ENCODE measurements around the gene C2CD3.

- TF ChIP-seq REST (IDR thresholded peaks at IDR 0.05; ENCODE audit: insufficient read depth in 1 of 2, low read depth in 2 of 2, low read length in 2 of 2) (no peak), POLR2AphosphoS5 (IDR thresholded peaks at IDR 0.05; ENCODE audit: low read depth, low read length) (no peak), SIN3A (IDR thresholded peaks at IDR 0.05; ENCODE audit: borderline replicate concordance, insufficient read depth, low read length) (no peak)
These were observed 127.4 kb downstream of the C2CD3 start for GRCh38 chr11:74043450-74043849.
